ENCODE data around the gene KCNRG. TPM values are rescaled to one million over a fixed set of nuclear protein-coding genes. Genes with fewer than 3 reads are reported as not detected.
A peak's percentile ranks its signal among the peaks of the same experiment; 100 is the strongest.

Gene KCNRG
- total RNA-seq, 2 donors from 2014 or later, result 0.54 to 2.0 TPM

DNA sequence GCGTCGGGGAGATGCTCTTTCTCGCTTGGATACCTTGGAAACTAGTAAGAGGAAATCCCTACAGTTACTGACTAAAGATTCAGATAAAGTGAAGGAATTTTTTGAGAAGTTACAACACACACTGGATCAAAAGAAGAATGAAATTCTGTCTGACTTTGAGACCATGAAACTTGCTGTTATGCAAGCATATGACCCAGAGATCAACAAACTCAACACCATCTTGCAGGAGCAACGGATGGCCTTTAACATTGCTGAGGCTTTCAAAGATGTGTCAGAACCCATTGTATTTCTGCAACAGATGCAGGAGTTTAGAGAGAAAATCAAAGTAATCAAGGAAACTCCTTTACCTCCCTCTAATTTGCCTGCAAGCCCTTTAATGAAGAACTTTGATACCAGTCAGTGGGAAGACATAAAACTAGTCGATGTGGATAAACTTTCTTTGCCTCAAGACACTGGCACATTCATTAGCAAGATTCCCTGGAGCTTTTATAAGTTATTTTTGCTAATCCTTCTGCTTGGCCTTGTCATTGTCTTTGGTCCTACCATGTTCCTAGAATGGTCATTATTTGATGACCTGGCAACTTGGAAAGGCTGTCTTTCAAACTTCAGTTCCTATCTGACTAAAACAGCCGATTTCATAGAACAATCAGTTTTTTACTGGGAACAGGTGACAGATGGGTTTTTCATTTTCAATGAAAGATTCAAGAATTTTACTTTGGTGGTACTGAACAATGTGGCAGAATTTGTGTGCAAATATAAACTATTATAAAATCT lies 2.7 kb upstream of the KCNRG start:
- H3K4me1 ChIP-seq (ENCODE audit: control insufficient read depth in 1 of 2, low read depth in 2 of 2), result peaks cover 23 to 35% of the 10 kb centered on the region in 2 donors
- DNase-seq (ENCODE audit: low spot score) (no peak), ATAC-seq (ENCODE audit: insufficient number of reproducible peaks, low FRiP score, low read depth) (no peak)
- peaks cover 14% of the 10 kb centered on the region for H3K36me3 ChIP-seq
- H3K4me3 ChIP-seq, result no peak overlapping the region
- no peaks in the 10 kb centered on the region for H3K27me3 ChIP-seq (replicated peaks; ENCODE audit: insufficient read depth)
- no peak overlapping the region for H3K27ac ChIP-seq
- no peaks in the 10 kb centered on the region for H3K9me3 ChIP-seq
- TF ChIP-seq, protein P1, sequence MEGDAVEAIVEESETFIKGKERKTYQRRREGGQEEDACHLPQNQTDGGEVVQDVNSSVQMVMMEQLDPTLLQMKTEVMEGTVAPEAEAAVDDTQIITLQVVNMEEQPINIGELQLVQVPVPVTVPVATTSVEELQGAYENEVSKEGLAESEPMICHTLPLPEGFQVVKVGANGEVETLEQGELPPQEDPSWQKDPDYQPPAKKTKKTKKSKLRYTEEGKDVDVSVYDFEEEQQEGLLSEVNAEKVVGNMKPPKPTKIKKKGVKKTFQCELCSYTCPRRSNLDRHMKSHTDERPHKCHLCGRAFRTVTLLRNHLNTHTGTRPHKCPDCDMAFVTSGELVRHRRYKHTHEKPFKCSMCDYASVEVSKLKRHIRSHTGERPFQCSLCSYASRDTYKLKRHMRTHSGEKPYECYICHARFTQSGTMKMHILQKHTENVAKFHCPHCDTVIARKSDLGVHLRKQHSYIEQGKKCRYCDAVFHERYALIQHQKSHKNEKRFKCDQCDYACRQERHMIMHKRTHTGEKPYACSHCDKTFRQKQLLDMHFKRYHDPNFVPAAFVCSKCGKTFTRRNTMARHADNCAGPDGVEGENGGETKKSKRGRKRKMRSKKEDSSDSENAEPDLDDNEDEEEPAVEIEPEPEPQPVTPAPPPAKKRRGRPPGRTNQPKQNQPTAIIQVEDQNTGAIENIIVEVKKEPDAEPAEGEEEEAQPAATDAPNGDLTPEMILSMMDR (IDR thresholded peaks at IDR 0.05), result no peak

DNA sequence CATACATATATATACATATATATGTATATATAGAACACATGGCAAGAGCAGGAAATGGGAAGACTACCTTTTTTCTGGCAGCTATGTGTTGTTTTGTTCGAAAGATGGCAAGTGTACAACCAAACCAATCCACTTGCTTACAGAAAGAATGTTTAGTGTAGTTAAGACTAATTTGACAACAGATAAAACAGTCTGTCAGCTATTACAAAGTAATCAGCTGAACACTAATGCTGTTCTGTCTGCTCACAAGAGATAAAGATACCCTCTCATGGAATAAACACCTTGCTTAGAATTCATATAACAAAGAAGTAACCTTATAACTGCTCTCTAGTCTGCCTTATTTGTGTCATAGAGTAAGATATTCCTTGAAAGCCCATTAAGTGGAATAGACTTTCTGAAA lies 858 bp upstream of the KCNRG start:
- H3K4me1 ChIP-seq (ENCODE audit: control insufficient read depth in 1 of 2, low read depth in 2 of 2), result peaks cover 27 to 39% of the 10 kb centered on the region in 2 donors
- TF ChIP-seq, protein P1 (IDR thresholded peaks at IDR 0.05), result no peak

DNA sequence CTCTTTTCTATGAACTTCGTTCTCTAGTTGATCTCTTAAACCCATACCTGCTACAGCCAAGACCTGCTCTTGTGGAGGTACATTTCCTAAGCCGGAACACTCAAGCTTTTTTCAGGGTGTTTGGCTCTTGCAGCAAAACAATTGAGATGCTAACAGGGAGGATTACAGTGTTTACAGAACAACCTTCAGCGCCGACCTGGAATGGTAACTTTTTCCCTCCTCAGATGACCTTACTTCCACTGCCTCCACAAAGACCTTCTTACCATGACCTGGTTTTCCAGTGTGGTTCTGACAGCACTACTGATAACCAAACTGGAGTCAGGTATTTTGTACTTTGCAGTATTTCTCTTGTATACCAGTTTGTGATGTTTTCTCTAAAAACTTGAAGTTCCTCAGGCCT lies 506 bp downstream of the KCNRG start:
- TF ChIP-seq, protein P1 (IDR thresholded peaks at IDR 0.05), result no peak
- peak overlapping the region in 1 of 2 donors; percentile 64 for H3K27ac ChIP-seq

More for the DNA sequence above, 858 bp upstream of the KCNRG start:
- Histone ChIP-seq H3K9me3 (no peaks in the 10 kb centered on the region), H3K4me3 (no peak overlapping the region), H3K27ac (peak overlapping the region in 1 of 2 donors; percentile 47), H3K36me3 (peaks cover 19% of the 10 kb centered on the region), H3K27me3 (replicated peaks; ENCODE audit: insufficient read depth) (no peaks in the 10 kb centered on the region)
- ATAC-seq (ENCODE audit: insufficient number of reproducible peaks, low FRiP score, low read depth), result no peak
- no peak for DNase-seq (ENCODE audit: low spot score)

DNA sequence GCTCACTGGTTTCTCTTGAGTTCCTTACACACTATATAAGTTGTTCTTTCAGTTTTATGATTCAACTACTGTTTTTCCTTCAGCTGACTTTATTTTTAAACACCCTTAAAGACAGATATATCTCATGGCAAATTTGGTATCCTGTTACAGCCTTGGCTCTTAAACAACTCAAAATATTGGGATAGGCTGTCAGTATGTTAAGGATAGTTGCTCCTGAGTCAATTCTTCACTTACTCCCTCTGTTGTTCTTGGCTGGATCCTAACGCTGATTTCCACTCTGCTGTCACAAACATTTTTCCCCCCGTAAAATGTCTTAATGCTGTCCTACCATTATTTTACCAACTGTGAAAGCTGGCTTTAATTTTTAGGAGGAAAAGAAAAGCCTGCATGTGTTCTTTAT lies 1.2 kb downstream of the KCNRG start:
- TF ChIP-seq, protein P1 (IDR thresholded peaks at IDR 0.05), result no peak
- DNase-seq (ENCODE audit: low spot score) (no peak), ATAC-seq (ENCODE audit: insufficient number of reproducible peaks, low FRiP score, low read depth) (no peak)
- peak overlapping the region; percentile 24 to 64 for H3K27ac ChIP-seq
- no peaks in the 10 kb centered on the region for H3K27me3 ChIP-seq (replicated peaks; ENCODE audit: insufficient read depth)
- no peak overlapping the region for H3K4me3 ChIP-seq
- H3K4me1 ChIP-seq (ENCODE audit: control insufficient read depth in 1 of 2, low read depth in 2 of 2), result peaks cover 27 to 39% of the 10 kb centered on the region in 2 donors
- peaks cover 13% of the 10 kb centered on the region for H3K36me3 ChIP-seq
- H3K9me3 ChIP-seq, result no peaks in the 10 kb centered on the region

More for the DNA sequence above, 506 bp downstream of the KCNRG start:
- H3K4me1 ChIP-seq (ENCODE audit: control insufficient read depth in 1 of 2, low read depth in 2 of 2), result peaks cover 27 to 39% of the 10 kb centered on the region in 2 donors
- peaks cover 19% of the 10 kb centered on the region for H3K36me3 ChIP-seq
- no peaks in the 10 kb centered on the region for H3K27me3 ChIP-seq (replicated peaks; ENCODE audit: insufficient read depth)
- no peak overlapping the region for H3K4me3 ChIP-seq
- no peak for ATAC-seq (ENCODE audit: insufficient number of reproducible peaks, low FRiP score, low read depth)
- no peaks in the 10 kb centered on the region for H3K9me3 ChIP-seq
- DNase-seq (ENCODE audit: low spot score), result no peak

DNA sequence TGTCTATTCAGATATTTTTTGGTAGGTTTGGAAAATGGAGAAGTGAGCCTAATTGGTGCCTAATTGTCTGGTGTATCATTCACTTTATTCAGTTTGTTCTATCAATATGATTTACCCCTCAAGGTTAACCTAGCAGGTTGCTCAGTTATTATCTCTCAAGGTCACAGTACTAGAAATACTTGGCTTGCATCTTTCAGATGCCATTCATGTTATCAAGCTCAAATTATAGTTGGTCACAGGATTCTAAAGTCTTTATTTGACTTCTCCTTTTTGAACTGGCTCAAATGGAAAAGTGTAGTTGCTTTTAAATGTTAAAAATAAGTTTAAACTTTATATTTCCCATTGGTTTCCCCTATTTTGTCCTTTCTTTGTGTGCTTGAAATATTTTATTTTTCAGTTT lies 2.6 kb downstream of the KCNRG start:
- no peak overlapping the region for H3K4me3 ChIP-seq
- peaks cover 27 to 39% of the 10 kb centered on the region in 2 donors for H3K4me1 ChIP-seq (ENCODE audit: control insufficient read depth in 1 of 2, low read depth in 2 of 2)
- TF ChIP-seq, protein P1 (IDR thresholded peaks at IDR 0.05), result no peak
- no peaks in the 10 kb centered on the region for H3K9me3 ChIP-seq
- H3K36me3 ChIP-seq, result peaks cover 9% of the 10 kb centered on the region
- ATAC-seq (ENCODE audit: insufficient number of reproducible peaks, low FRiP score, low read depth) (no peak), DNase-seq (ENCODE audit: low spot score) (no peak)
- H3K27ac ChIP-seq, result peak overlapping the region in 1 of 2 donors; percentile 31
- H3K27me3 ChIP-seq (replicated peaks; ENCODE audit: insufficient read depth), result no peaks in the 10 kb centered on the region

All from thoracic aorta (tissue), 2 donors.